OCI-LY7 (cell line): ENCODE results near the gene RASEF. TPM values are rescaled to one million over a fixed set of nuclear protein-coding genes. Genes with fewer than 3 reads are reported as not detected.

Experiments
- BruUV-seq: library from RNA; stranded (reverse); fragments of 400-500 nt; replicated peaks from 2 replicates; lab custom pipeline; 2021; lab: Mats Ljungman, UMichigan
- CTCF ChIA-PET: fragments of 300-600 bp; sonication (Branson Sonifier 250); formaldehyde crosslinking; loops from one replicate; lab custom pipeline; 2022; ENCODE audit warnings: antibody characterized with exemption; ENCODE audit not compliant: unreplicated experiment; lab: Charles Lee
- POLR2A ChIA-PET: fragments of 300-600 bp; sonication (Branson Sonifier 250); formaldehyde crosslinking; loops from one replicate; lab custom pipeline; 2022; ENCODE audit warnings: antibody characterized with exemption; lab: Charles Lee
- DNase-seq: peaks from one replicate; pipeline ENCODE4 v3.0.0-alpha.2; 2015; ENCODE audit warnings: low spot score
- H2AFZ ChIP-seq: fragments of 200-600 bp; sonication (generic), shearing (Covaris generic); 2 replicates; pipeline ENCODE4 v1.6.1; 2014; ENCODE audit warnings: mild to moderate bottlenecking, antibody characterized with exemption, low read length, moderate library complexity
- H3K27ac ChIP-seq: fragments of 200-600 bp; sonication (generic); 2 replicates; pipeline ENCODE4 v1.5.1; 2014; ENCODE audit warnings: mixed run types, low read depth, mild to moderate bottlenecking, moderate library complexity, low read length, inconsistent platforms; ENCODE audit not compliant: poor library complexity, severe bottlenecking
- H3K36me3 ChIP-seq: fragments of 200-600 bp; sonication (generic); 2 replicates; pipeline ENCODE4 v1.6.1; 2014; ENCODE audit warnings: mild to moderate bottlenecking, antibody characterized with exemption, low read length, moderate library complexity, mixed read lengths; ENCODE audit not compliant: insufficient read depth
- H3K4me1 ChIP-seq: fragments of 200-600 bp; sonication (generic); 2 replicates; pipeline ENCODE4 v1.5.1; 2014; ENCODE audit warnings: mild to moderate bottlenecking, low read length; ENCODE audit not compliant: insufficient read depth, poor library complexity, severe bottlenecking
- H3K4me2 ChIP-seq: fragments of 200-600 bp; sonication (generic); 2 replicates; pipeline ENCODE4 v1.6.1; 2014; ENCODE audit warnings: mild to moderate bottlenecking, low read length
- H3K4me3 ChIP-seq: fragments of 200-600 bp; sonication (generic); 2 replicates; pipeline ENCODE4 v1.5.1; 2014; ENCODE audit warnings: mild to moderate bottlenecking, low read depth, low read length; ENCODE audit not compliant: poor library complexity, severe bottlenecking
- H3K79me2 ChIP-seq: fragments of 200-600 bp; sonication (generic); 2 replicates; pipeline ENCODE4 v1.6.1; 2016; ENCODE audit warnings: low read depth, mild to moderate bottlenecking, low read length, moderate library complexity, mixed read lengths; ENCODE audit not compliant: insufficient read depth
- H3K9me2 ChIP-seq: fragments of 200-600 bp; sonication (generic); 2 replicates; pipeline ENCODE4 v1.6.1; 2016; ENCODE audit warnings: mild to moderate bottlenecking, low read length, mixed read lengths; ENCODE audit not compliant: insufficient read depth
- H3K9me3 ChIP-seq: fragments of 200-600 bp; sonication (generic); 2 replicates; pipeline ENCODE4 v1.6.1; 2014; ENCODE audit warnings: mild to moderate bottlenecking, mixed run types, low read length, mixed read lengths
- H4K20me1 ChIP-seq: fragments of 200-600 bp; sonication (generic); 2 replicates; pipeline ENCODE4 v1.6.1; 2014; ENCODE audit warnings: mild to moderate bottlenecking, antibody characterized with exemption, low read length, moderate library complexity, mixed read lengths; ENCODE audit not compliant: insufficient read depth
- EZH2phosphoT487 ChIP-seq: fragments of 200-600 bp; sonication (generic); IDR thresholded peaks from 2 replicates; pipeline ENCODE4 v1.6.1; 2018; ENCODE audit warnings: low read depth, borderline replicate concordance, mild to moderate bottlenecking, mixed run types, antibody characterized with exemption, low read length, moderate library complexity, mixed read lengths
- intact Hi-C: fragments of 100-400 bp; cut with micrococcal nuclease; formaldehyde crosslinking; loops from one replicate; pipeline ENCODE4 v1.10.0; 2022; ENCODE audit not compliant: unreplicated experiment
- total RNA-seq, 2 experiments: library from RNA; depleted of rRNA in 1 of 2; stranded (reverse); fragments of >200 nt in 1 of 2; shearing (Covaris generic) in 1 of 2; gene quantifications; 2 replicates each; pipeline ENCODE4 v1.2.3, GENCODE V29; 2014 to 2022
- TF ChIP-seq, protein P1 (sequence below): fragments of 200-600 bp; sonication (generic); conservative IDR thresholded peaks from 2 replicates; pipeline ENCODE4 v1.5.1; 2014; ENCODE audit warnings: mild to moderate bottlenecking, antibody characterized with exemption, low read length, moderate library complexity, mixed read lengths

RASEF gene
- total RNA-seq, 2 experiments from 2014 or later, result not detected

DNA sequence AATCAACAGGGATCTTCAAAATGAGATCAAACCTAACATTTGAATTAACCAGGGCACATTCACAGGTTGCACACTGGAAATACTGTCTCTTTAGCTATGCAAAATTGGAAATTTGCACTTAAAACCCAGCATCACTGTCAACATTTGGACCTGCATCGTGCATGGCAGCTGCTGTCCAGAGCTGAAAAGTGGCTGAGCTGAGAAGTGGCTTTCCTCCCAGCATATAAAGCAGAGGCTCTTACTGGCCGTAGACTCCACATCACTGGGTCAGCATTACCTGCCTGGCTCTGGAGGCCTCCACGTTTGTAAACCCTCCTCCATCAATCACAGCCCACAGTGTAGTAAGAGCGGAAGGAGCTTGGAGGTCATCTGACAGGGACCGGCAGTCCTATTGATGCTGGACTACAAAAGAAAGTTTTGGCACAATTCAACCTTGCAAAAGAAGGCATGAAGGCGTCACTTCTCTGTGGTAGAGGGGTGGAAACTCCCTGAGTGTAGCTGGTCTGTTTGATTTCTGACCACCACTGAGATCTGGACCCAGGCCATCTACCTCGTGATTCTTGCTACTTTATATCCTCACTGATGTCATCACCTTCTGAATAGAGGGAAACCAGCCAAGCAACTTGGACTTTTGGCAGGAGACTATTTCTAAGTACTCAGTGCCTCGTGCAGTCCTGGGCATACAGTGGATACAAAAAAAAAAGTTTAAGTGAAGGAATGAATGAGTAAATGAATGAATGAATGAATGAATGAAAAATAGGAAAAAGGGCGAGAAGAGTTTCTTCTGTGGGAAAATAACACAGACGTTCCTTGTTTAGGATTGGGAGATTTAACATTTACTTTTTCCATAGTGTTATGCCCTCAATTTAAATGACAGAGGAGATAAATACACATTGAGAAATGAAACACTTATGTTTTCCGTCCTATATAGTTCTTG, 14.8 kb downstream of the RASEF start:
- no peak for TF ChIP-seq EZH2phosphoT487
- TF ChIP-seq, protein P1, sequence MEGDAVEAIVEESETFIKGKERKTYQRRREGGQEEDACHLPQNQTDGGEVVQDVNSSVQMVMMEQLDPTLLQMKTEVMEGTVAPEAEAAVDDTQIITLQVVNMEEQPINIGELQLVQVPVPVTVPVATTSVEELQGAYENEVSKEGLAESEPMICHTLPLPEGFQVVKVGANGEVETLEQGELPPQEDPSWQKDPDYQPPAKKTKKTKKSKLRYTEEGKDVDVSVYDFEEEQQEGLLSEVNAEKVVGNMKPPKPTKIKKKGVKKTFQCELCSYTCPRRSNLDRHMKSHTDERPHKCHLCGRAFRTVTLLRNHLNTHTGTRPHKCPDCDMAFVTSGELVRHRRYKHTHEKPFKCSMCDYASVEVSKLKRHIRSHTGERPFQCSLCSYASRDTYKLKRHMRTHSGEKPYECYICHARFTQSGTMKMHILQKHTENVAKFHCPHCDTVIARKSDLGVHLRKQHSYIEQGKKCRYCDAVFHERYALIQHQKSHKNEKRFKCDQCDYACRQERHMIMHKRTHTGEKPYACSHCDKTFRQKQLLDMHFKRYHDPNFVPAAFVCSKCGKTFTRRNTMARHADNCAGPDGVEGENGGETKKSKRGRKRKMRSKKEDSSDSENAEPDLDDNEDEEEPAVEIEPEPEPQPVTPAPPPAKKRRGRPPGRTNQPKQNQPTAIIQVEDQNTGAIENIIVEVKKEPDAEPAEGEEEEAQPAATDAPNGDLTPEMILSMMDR, result no peak
- H3K9me2 ChIP-seq, result no peaks in the 10 kb centered on the region
- H3K4me3 ChIP-seq, result no peak overlapping the region
- CTCF ChIA-PET, result no interaction called here
- POLR2A ChIA-PET, result no interaction called here
- H3K4me1 ChIP-seq, result no peaks in the 10 kb centered on the region
- no peak overlapping the region for H3K4me2 ChIP-seq
- intact Hi-C loops, result no loop called here
- H4K20me1 ChIP-seq, result no peaks in the 10 kb centered on the region
- H3K27ac ChIP-seq, result no peak overlapping the region
- no peaks in the 10 kb centered on the region for H3K79me2 ChIP-seq
- no TSS peak for BruUV-seq
- DNase-seq, result no peak
- H3K36me3 ChIP-seq, result no peaks in the 10 kb centered on the region
- H3K9me3 ChIP-seq, result no peaks in the 10 kb centered on the region
- H2AFZ ChIP-seq, result no peak overlapping the region

DNA sequence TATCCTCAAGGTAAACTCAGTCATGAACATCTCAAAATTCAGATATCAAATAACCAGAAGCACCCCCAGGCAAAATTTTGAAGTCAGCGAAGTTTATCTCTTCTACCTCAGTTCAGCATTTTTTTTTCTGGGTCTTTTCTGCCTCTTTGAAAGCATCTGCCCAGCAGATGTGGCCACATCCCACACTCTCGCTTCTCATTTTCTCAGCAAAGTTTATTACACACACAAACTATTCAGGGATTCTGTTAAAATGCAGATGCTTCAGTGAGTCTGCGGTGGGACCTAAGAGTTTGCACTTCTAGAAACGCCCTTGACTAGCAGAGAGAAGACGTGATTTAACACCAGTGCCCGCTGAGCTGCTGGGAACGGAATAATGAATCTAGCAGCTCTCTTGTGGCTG, 19.3 kb downstream of the RASEF start:
- BruUV-seq, result no TSS peak
- ChIA-PET CTCF (no interaction called here), POLR2A (interaction anchor here (0.6 kb wide), 1 partner anchor 53 kb away, joined by 3 read pairs; no protein-coding TSS in a partner anchor)
- Histone ChIP-seq H3K9me2 (no peaks in the 10 kb centered on the region), H4K20me1 (no peaks in the 10 kb centered on the region), H2AFZ (no peak overlapping the region), H3K27ac (no peak overlapping the region), H3K36me3 (no peaks in the 10 kb centered on the region), H3K79me2 (no peaks in the 10 kb centered on the region), H3K4me3 (no peak overlapping the region), H3K9me3 (no peaks in the 10 kb centered on the region), H3K4me1 (no peaks in the 10 kb centered on the region), H3K4me2 (no peak overlapping the region)
- intact Hi-C loops, result no loop called here
- no peak for DNase-seq
- TF ChIP-seq, protein P1, result no peak
- no peak for TF ChIP-seq EZH2phosphoT487

DNA sequence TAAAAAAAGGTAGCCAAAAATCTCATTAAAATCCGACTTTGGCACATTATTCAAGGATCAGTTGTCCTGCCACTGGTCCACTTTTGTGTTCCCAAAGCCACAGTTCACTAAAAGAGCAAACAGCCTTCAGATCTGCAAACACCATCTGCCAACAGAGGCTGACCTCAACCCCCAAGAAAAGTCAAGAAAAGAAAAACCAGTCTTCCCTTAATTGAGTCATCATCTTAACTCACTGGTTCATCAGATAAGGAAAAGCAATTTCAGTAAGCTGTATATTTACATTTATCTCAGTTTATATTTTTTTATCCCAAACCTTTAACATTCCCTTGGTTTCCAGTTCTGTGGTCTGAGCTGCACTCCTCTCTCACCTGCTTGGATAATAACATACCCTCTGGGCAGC, 21.2 kb downstream of the RASEF start:
- intact Hi-C loops, result no loop called here
- ChIA-PET POLR2A (no interaction called here), CTCF (no interaction called here)
- no peaks in the 10 kb centered on the region for H4K20me1 ChIP-seq
- no peaks in the 10 kb centered on the region for H3K36me3 ChIP-seq
- H3K79me2 ChIP-seq, result no peaks in the 10 kb centered on the region
- H3K9me2 ChIP-seq, result no peaks in the 10 kb centered on the region
- H3K4me1 ChIP-seq, result no peaks in the 10 kb centered on the region
- no peak overlapping the region for H3K27ac ChIP-seq
- BruUV-seq, result no TSS peak
- TF ChIP-seq, protein P1, result no peak
- no peak for TF ChIP-seq EZH2phosphoT487
- H3K4me2 ChIP-seq, result no peak overlapping the region
- no peak overlapping the region for H2AFZ ChIP-seq
- H3K4me3 ChIP-seq, result no peak overlapping the region
- DNase-seq, result no peak
- no peaks in the 10 kb centered on the region for H3K9me3 ChIP-seq
